Body of pancreas (tissue), 4 donors: ENCODE results near the gene TPCN2. TPM values are rescaled to one million over a fixed set of nuclear protein-coding genes. Genes with fewer than 3 reads are reported as not detected.

ENCODE experiments used
- ATAC-seq: fragments of 150-250 bp; one replicate; pipeline ENCODE4 v1.9.1; 2016
- DNase-seq, 4 donors: peaks; one replicate each; pipeline ENCODE4 v3.0.0-alpha.2; 2019
- H3K27ac ChIP-seq, 4 donors: fragments of 200-600 bp; sonication (generic); 1 replicate in 3 of 4; 2 replicates in 1 of 4; pipeline versions ENCODE4 v1.5.1 to v1.6.1; 2016 to 2019; ENCODE audit warnings: mild to moderate bottlenecking in 1 of 4, mixed read lengths in 1 of 4, moderate library complexity in 1 of 4
- H3K27me3 ChIP-seq, 2 donors: fragments of 200-600 bp; sonication (generic); one replicate each; pipeline ENCODE4 v1.6.0; 2016; ENCODE audit warnings: mild to moderate bottlenecking in 1 of 2
- H3K36me3 ChIP-seq, 2 donors: fragments of 200-600 bp; sonication (generic); replicated peaks in 1 of 2; 2 replicates each; pipeline ENCODE4 v1.5.1; 2016; ENCODE audit warnings: low read depth in 2 of 2; ENCODE audit not compliant: insufficient read depth in 1 of 2
- H3K4me1 ChIP-seq: fragments of 200-600 bp; sonication (generic); one replicate; pipeline ENCODE4 v1.6.0; 2016
- H3K4me3 ChIP-seq, 2 donors: fragments of 200-600 bp; sonication (generic); 1 replicate in 1 of 2; 2 replicates in 1 of 2; pipeline ENCODE4 v1.5.1; 2016 to 2019
- H3K9me3 ChIP-seq, 3 donors: fragments of 200-600 bp; sonication (generic); 1 replicate in 2 of 3; 2 replicates in 1 of 3; pipeline ENCODE4 v1.5.1; 2016
- CTCF ChIP-seq, 7 experiments: fragments of 450-650 bp in 4 of 7; fragments of 200-600 bp in 3 of 7; sonication (generic) in 3 of 7; IDR thresholded peaks; one replicate each; pipeline ENCODE4 v1.5.1; 2016 to 2019; ENCODE audit warnings: antibody characterized with exemption in 7 of 7
- POLR2A ChIP-seq, 3 donors: fragments of 450-650 bp; IDR thresholded peaks; one replicate each; pipeline ENCODE4 v1.6.1; 2016; ENCODE audit warnings: antibody characterized with exemption in 3 of 3, mild to moderate bottlenecking in 2 of 3
- WGBS, 2 donors: methylation state at CpG; one replicate each; pipeline ENCODE4 v1.1.5; 2017; 5-methylcytosine and 5-hydroxymethylcytosine counted together
- intact Hi-C: fragments of 100-400 bp; cut with DNase I; formaldehyde crosslinking; loops from one replicate; pipeline ENCODE4 v1.15.1; 2023
- total RNA-seq, 2 donors: library from RNA; depleted of rRNA; stranded (reverse); fragments of >200 nt; gene quantifications; one replicate each; pipeline ENCODE4 v1.1.0, GENCODE V29; 2016

TPCN2 gene
- total RNA-seq, 2 donors from 2014 or later, result 10.9 to 18.9 TPM

DNA sequence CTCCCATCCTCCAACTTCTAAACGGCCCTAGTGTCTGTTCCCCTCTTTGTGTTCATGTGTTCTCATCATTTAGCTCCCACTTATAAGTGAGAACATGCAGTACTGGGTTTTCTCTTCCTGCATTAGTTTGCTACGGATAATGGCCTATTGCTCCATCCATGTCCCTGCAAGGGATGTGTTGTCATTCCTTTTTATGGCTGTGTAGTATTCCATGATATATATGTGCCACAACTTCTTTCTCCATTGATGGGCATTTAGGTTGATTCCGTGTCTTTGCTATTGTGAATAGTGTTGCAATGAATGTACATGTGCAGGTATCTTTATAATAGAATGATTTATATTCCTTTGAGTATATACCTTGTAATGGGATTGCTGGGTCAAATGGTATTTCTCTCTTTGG, 101.4 kb downstream of the TPCN2 start:
- DNase-seq (no peak), ATAC-seq (no peak)
- Histone ChIP-seq H3K36me3 (no peaks in the 10 kb centered on the region), H3K9me3 (peaks cover 0 to 4% (median 0%) of the 10 kb centered on the region in 3 donors), H3K27ac (no peak overlapping the region), H3K4me3 (no peak overlapping the region), H3K4me1 (peaks cover 5% of the 10 kb centered on the region), H3K27me3 (no peaks in the 10 kb centered on the region)
- TF ChIP-seq CTCF (IDR thresholded peaks at IDR 0.05), result no peak
- no peak for TF ChIP-seq POLR2A (IDR thresholded peaks at IDR 0.05)
- WGBS, 2 donors, result 73 to 75% methylated on average over 3 of the region's 3 CpGs
- intact Hi-C loops, result no loop called here

GRCh38 chr11:69151836-69152235, 103.1 kb downstream of the TPCN2 start:
- WGBS, 2 donors, result 66 to 72% methylated on average over 10 of the region's 10 CpGs

DNA sequence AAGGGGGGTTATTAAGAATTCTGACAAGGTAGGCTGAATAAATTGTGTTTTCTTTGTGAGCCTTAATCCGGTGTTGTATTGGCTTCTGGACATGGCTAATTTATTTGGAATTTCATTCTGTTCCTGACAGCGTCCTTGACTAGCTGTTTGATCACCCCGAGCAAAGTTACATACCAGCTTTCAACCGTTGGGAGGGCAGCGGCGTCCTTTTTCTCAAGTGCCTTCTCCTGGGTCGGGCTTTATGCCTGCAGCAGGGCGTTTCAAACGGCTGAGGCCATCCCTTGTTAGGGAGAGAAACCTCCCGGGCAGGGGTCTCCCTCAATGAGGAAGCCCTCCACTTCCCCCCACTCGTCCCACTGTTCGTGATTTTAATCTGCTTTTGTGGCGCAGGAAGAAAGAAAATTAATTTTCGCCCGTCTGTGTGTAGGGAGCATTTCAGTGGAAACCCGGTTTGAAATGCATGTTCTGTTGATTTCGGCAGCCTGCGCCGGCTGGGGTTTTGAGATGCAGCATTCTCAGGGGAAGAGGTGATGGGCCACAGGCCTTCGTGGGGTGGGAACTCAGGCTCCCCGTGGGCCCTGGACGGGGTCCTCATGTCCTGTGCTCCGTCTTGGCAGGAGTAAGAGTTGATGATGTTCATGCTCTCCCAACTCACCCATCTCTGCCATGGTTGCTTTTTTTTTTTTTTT, 104.1 kb downstream of the TPCN2 start:
- DNase-seq, result peak in 2 of 4 donors; percentile 33 to 43
- WGBS, 2 donors, result 42 to 58% methylated on average over 23 of the region's 23 CpGs
- TF ChIP-seq POLR2A (IDR thresholded peaks at IDR 0.05) (no peak), CTCF (IDR thresholded peaks at IDR 0.05) (no peak)

More at GRCh38 chr11:69151836-69152235, 103.1 kb downstream of the TPCN2 start:
- no peaks in the 10 kb centered on the region for H3K27me3 ChIP-seq
- H3K36me3 ChIP-seq, result no peaks in the 10 kb centered on the region
- H3K4me1 ChIP-seq, result peaks cover 21% of the 10 kb centered on the region
- intact Hi-C loops, result no loop called here
- H3K9me3 ChIP-seq, result no peaks in the 10 kb centered on the region
- H3K27ac ChIP-seq, result no peak overlapping the region
- H3K4me3 ChIP-seq, result no peak overlapping the region
- DNase-seq (no peak), ATAC-seq (no peak)
- TF ChIP-seq POLR2A (IDR thresholded peaks at IDR 0.05), result no peak
- no peak for TF ChIP-seq CTCF (IDR thresholded peaks at IDR 0.05)

DNA sequence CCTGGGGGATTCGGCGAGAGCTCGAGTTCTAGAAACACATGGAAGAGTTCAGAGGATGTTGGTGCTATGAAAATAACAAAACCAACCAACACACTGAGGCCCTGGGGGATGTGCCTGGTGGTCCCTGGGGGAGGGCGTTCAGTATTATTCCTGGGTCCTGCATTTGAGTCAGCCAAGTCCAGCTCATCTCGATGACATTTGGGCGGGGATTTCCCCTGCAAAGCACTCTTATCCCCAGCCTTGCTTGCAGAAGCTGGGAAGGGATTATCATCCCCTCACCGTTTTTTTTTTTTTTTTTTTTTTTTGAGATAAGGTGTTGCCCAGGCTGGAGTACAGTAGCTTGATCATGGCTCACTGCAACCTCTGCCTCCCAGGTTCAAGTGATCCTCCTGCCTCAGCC, 104.9 kb downstream of the TPCN2 start:
- Histone ChIP-seq H3K4me1 (peaks cover 32% of the 10 kb centered on the region), H3K27ac (peak overlapping the region in 2 of 4 donors; percentile 46 to 56), H3K9me3 (no peaks in the 10 kb centered on the region), H3K4me3 (no peak overlapping the region), H3K36me3 (no peaks in the 10 kb centered on the region), H3K27me3 (no peaks in the 10 kb centered on the region)
- WGBS, 2 donors, result 70 to 74% methylated on average over 7 of the region's 7 CpGs
- no peak for ATAC-seq
- intact Hi-C loops, result no loop called here
- no peak for DNase-seq
- TF ChIP-seq CTCF (IDR thresholded peaks at IDR 0.05) (no peak), POLR2A (IDR thresholded peaks at IDR 0.05) (no peak)

More for the DNA sequence above, 104.1 kb downstream of the TPCN2 start:
- no peaks in the 10 kb centered on the region for H3K9me3 ChIP-seq
- peaks cover 32% of the 10 kb centered on the region for H3K4me1 ChIP-seq
- H3K4me3 ChIP-seq, result no peak overlapping the region
- H3K36me3 ChIP-seq, result no peaks in the 10 kb centered on the region
- intact Hi-C loops, result no loop called here
- no peaks in the 10 kb centered on the region for H3K27me3 ChIP-seq
- H3K27ac ChIP-seq, result peak overlapping the region; percentile 16 to 69 (median 51)
- peak; percentile 35 for ATAC-seq
